ENCODE data around the gene CTIF. TPM values are rescaled to one million over a fixed set of nuclear protein-coding genes. Genes with fewer than 3 reads are reported as not detected.

The CTIF gene
- total and polyA plus RNA-seq, 2 experiments from 2014 or later: 8.6 to 14.4 TPM

- TF ChIP-seq CTCF (conservative IDR thresholded peaks at IDR 0.05; ENCODE audit: low read depth in 2 of 2): no peak
- TF ChIP-seq REST (IDR thresholded peaks at IDR 0.05; ENCODE audit: unreplicated experiment): no peak
- no peak for TF ChIP-seq JUNB (IDR thresholded peaks at IDR 0.05; ENCODE audit: unreplicated experiment)
- TF ChIP-seq ZNF331 (CRISPR knock-in tag; IDR thresholded peaks at IDR 0.05; ENCODE audit: low read depth): no peak
- TF ChIP-seq POLR2AphosphoS5 (IDR thresholded peaks at IDR 0.05; ENCODE audit: low read depth): no peak
These were observed 360.8 kb downstream of the CTIF start (continued) for GRCh38 chr18:48899558-48900174.

GRCh38 chr18:48900469-48900868 is 361.6 kb downstream of the CTIF start:
- no peak overlapping the region for H3K4me2 ChIP-seq
- no peaks in the 10 kb centered on the region for H4K20me1 ChIP-seq (replicated peaks; ENCODE audit: insufficient read depth)
- TF ChIP-seq POLR2AphosphoS5 (IDR thresholded peaks at IDR 0.05; ENCODE audit: low read depth) (no peak), NANOG (IDR thresholded peaks at IDR 0.05; ENCODE audit: borderline replicate concordance) (no peak), STAT1 (IDR thresholded peaks at IDR 0.05; ENCODE audit: unreplicated experiment) (no peak), ZNF331 (CRISPR knock-in tag; IDR thresholded peaks at IDR 0.05; ENCODE audit: low read depth) (no peak)
- no peaks in the 10 kb centered on the region for H3F3A ChIP-seq (replicated peaks; ENCODE audit: low read depth)
- peaks cover 3% of the 10 kb centered on the region; the same call in 2 of the 3 replicates for H3K4me1 Mint-ChIP-seq
- H3K27me3 Mint-ChIP-seq (ENCODE audit: insufficient read depth, low read depth, poor library complexity): no peaks in the 10 kb centered on the region
- no peak overlapping the region for H3K4me3 ChIP-seq
- ATAC-seq (no peak), DNase-seq (ENCODE audit: low spot score) (no peak)
- no peaks in the 10 kb centered on the region for H3K36me3 ChIP-seq (ENCODE audit: insufficient read depth)
- no peaks in the 10 kb centered on the region for H3K4me1 ChIP-seq (ENCODE audit: insufficient read depth)
- H3K27me3 ChIP-seq (ENCODE audit: insufficient read depth): no peaks in the 10 kb centered on the region
- H3K79me2 ChIP-seq (replicated peaks; ENCODE audit: insufficient read depth): no peaks in the 10 kb centered on the region
- H3K27ac ChIP-seq (ENCODE audit: low read depth): no peak overlapping the region
- H3K36me3 Mint-ChIP-seq (ENCODE audit: low read depth): peaks cover 6% of the 10 kb centered on the region; the same call in 1 of the 3 replicates
- H2AFZ ChIP-seq: no peak overlapping the region
- no peak overlapping the region for H3K27ac Mint-ChIP-seq
- H3K9me3 Mint-ChIP-seq: peaks cover 13% of the 10 kb centered on the region; the same call in 2 of the 3 replicates
- H3K9me2 ChIP-seq (ENCODE audit: insufficient read depth): no peaks in the 10 kb centered on the region
- no peak overlapping the region for H3K4me3 Mint-ChIP-seq
